HG02759 (cell line): Measurements from ENCODE around the gene MZT2B.
"Not testable (repeated sequence)": the region's sequence is repeated elsewhere in the genome, so short reads cannot be mapped to it uniquely, and the experiment has no call there.

Experiments used
- ATAC-seq: cut with Tn5 transposase; IDR thresholded peaks from one replicate; pipeline ENCODE4 v1.9.1; 2021; ENCODE audit warnings: mild to moderate bottlenecking, moderate library complexity; ENCODE audit not compliant: unreplicated experiment

Gene MZT2B, protein sequence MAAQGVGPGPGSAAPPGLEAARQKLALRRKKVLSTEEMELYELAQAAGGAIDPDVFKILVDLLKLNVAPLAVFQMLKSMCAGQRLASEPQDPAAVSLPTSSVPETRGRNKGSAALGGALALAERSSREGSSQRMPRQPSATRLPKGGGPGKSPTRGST

DNA sequence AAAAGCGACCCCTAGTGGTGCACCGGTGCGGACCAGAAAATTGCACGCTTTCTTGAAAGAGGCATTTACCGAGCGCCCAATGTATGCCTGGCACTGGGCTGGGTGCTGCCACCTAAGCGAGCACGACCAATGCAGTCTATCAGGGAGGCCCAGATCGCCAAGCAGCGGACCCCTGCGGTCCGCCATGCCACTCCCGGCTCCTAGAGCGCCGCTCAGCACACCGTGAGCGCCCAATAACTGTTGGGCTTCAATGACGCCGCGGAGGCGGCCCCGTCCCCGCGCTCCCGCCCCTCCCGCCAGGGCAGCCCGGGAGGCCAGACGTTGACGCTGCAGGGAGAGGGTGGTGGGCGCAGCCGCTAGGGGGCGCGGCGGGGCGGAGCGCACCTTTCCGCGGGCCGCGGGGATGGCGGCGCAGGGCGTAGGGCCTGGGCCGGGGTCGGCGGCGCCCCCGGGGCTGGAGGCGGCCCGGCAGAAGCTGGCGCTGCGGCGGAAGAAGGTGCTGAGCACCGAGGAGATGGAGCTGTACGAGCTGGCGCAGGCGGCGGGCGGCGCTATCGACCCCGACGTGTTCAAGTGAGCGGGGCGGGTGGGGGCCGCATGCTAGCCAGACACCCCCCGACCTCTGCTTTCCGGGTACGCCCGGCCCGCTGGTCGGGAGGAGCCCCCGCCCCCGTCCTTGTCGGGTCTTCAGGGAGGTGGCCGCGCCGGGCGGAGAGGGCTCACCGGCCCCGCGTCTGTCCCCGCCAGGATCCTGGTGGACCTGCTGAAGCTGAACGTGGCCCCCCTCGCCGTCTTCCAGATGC, at the start of gene MZT2B:
Gene MZT2B (plus strand): TSS at position 383 of the 803 bp plus-strand sequence. CDS start 21 bp downstream, at position 404.
- ATAC-seq, result peak; percentile 84

DNA sequence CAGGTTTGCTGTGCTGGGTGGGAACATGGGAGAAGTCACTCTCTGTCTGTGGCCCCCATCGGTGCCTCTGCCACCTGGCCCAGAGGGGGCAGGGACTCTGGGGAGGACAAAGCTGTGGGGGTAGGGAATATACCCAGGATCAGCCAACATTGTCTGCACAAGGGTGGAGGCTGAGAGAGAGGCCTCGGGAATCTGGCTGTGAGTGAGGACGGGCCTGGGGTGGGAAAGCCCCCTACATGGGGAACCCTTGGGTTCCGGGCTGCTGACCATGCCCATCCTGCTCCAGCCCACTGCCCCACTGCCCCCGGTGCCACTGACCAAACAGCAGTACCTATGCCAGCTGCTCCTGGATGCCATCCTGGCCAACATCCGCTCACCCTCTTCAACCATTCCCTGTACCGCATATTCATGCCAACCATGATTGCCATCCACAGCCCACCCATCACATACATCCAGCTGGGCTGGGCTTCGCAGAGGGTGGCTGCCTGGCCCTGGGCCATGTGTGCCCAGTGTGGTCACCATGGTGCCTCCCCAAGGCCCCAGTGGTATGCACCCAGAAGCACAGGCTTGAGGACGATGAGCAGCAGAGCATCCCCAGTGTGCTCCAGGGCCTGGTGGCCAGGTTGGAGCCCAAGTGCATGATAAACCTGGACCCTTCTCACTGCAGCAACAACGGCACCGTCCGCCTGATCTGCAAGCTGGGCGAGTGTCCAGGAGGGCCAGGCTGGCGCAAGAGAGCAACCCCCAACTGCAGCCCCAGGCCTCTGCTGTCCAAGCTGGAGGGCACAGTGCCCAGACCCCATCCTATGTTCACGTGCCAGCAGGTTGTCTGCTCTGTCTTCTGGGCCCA, 46.1 kb upstream of the MZT2B start:
- ATAC-seq, result no peak

- ATAC-seq, result not testable (repeated sequence)
These were observed 45.5 kb upstream of the MZT2B start for GRCh38 chr2:130136546-130136945.

DNA sequence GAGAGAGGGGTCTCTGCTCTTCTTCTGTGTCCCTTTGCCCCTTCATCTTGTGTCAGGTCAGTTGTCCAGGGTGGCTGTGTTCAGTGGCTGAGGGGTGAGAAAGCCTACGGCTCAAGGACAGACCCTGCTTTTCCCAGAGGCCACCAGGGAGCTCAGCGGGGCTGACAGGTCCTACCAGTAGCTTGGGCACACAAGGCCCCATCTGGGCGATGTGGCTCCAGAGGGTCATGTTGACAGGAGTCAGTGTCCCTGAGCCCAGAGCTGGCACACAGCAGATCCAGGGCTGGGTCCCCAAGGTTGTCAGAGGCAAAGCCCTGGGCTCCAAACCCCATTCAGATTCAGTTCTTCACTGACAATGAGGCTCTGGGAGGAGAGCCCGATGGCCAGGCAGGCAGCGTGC, 44.9 kb upstream of the MZT2B start:
- ATAC-seq, result not testable (repeated sequence)

DNA sequence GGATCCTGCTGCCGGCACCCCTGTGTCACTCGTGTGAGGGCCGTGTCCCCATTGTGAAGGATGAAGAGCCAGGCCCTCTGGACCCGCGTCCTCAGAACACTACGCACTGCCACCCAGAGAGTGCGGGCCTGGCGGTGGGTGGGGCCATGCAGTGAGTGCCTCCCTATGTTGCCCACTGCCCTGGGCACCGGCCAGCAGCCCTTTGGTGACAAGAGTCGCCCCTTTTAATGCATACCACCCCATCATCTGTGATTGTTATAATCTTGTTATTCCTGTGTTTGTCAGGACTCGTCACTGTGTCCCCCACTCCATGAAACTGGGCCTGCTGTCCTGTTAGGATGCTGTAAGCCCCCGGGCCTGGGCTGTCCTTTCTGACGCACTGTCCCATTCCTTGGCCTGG, 43.7 kb upstream of the MZT2B start:
- not testable (repeated sequence) for ATAC-seq

DNA sequence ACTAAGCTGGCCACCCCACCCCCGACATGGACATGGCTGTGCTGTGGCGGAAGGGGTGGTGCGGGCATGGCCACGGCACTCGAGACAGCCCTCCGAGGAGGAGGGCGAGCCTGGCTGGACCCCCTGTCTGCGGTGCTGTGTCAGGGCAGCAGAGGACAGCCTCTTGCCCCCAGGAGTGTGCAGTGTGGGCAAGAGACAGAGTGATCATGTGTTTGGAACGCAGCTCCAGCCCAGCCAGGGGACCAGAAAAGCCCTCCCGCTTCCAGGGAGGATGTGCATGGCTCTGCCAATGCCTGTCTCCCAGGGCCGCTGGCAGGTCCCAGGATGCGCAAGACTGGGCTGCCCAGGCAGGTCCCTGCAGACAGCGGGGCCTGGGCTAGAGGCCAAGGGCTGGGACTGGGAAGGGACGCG, 43.2 kb upstream of the MZT2B start:
- not testable (repeated sequence) for ATAC-seq

DNA sequence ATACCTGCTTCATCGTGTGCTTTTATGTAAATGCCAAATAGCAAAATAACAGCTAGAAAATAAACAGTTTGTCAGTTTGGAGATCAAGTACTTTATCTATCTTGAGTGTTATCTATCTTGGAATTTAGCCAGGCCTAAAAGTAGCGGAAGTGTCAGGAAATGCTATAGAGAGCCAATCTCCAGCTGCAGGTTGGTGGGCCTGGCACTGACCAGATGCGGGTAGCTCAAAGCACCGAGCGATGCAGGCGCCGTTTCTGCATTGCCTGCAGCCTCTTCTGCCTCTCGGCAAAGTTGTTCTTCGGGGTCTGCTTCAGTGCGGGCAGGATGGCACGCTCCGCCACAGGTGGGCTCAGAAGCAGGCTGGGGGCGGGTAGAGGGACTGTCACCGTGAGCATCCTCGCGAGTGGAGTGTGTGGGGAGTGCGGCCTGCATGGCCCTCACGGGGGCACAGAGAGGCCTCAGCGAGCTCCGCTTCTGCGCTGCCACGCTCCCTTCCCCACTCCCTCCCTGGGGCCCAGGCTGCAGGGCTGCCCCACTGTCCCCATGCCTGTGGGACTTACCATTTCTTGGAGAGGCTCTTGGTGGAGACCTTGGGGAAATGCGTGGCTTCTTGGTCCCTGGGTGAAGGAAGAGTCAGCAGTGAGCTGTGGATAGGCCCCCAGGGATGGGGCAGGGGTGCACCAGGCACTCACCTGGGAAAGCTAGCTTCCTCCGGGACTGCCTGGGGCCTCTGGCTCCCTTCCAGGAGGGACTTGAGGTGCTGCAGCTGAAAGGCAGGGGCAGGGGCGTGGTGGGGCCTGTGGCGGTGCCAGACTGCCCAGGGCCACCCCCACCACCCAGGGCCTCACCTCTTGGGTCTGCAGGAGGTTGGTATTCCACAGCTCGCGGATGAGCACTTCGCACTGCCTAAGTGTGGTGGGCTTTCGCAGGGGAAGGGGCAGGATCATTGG, 42.5 kb upstream of the MZT2B start:
- not testable (repeated sequence) for ATAC-seq

GRCh38 chr2:130140516-130140915, 41.5 kb upstream of the MZT2B start:
- ATAC-seq, result not testable (repeated sequence)

- ATAC-seq, result not testable (repeated sequence)
These were observed 41.1 kb upstream of the MZT2B start for GRCh38 chr2:130141002-130141401.

- not testable (repeated sequence) for ATAC-seq
These were observed 40.3 kb upstream of the MZT2B start for GRCh38 chr2:130141645-130142370.

- ATAC-seq, result not testable (repeated sequence)
These were observed 39.4 kb upstream of the MZT2B start for GRCh38 chr2:130142396-130143265.

DNA sequence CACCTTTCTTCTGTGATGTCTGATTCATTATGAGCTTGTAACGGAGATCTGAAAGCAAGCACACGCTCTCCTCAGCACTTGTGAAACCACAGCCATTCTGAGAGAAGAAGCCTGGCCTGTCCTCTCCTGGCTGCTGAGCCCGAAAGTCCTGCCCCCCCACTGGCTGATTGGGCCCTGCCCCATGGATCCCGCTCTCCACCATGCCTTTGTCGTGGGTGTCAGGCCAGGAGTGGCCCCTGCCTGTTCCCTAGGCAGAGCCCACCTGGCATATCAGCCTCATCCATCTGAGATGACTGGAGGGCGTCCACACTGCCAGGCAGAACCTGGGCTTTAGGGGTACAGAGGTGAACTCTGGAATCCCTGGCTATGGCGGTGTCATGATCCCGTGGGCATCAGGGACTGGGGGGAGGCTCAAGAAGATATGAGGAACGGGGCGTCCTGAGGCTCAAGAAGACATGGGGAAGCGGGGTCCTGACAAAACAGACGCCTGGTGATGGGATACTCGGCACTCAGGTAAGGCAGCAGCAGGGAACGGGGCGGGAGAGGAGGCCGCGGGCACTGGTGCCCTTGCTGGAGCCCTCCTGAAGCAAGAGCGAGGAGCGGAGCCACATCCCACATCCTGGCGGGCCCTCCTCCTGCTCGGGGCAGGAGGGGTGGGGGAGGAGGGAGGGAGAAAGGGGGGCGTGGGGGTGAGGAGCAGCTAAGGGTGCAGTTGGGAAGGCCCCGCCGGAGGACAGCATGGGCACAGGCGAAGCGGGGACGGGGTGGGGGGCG, 38.6 kb upstream of the MZT2B start:
- not testable (repeated sequence) for ATAC-seq

DNA sequence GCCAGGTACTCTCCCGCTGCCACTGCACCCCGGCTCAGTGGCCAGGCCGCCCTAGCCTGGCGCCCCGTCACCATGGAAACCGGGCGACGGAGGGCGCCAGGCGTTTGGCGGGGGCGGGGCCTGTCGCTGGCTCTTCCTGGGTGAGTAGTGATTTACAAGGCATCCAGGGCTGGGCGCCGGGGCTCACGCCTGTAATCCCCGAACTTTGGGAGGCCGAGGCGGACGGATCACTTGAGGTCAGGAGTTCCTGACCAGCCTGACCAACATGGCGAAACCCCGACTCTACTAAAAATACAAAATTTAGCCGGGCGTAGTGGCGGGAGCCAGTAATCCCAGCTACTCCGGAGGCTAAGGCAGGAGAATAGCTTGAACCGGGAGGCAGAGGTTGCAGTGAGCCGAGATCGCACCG, 37.1 kb upstream of the MZT2B start, which contains the start of gene CCDC74B:
Gene CCDC74B (minus strand): TSS at position 107 of the 409 bp plus-strand sequence. CDS start 116 bp downstream, outside the sequence.
- peak; percentile 96 for ATAC-seq

- ATAC-seq, result not testable (repeated sequence)
These were observed 33.5 kb upstream of the MZT2B start for GRCh38 chr2:130148515-130148914.

DNA sequence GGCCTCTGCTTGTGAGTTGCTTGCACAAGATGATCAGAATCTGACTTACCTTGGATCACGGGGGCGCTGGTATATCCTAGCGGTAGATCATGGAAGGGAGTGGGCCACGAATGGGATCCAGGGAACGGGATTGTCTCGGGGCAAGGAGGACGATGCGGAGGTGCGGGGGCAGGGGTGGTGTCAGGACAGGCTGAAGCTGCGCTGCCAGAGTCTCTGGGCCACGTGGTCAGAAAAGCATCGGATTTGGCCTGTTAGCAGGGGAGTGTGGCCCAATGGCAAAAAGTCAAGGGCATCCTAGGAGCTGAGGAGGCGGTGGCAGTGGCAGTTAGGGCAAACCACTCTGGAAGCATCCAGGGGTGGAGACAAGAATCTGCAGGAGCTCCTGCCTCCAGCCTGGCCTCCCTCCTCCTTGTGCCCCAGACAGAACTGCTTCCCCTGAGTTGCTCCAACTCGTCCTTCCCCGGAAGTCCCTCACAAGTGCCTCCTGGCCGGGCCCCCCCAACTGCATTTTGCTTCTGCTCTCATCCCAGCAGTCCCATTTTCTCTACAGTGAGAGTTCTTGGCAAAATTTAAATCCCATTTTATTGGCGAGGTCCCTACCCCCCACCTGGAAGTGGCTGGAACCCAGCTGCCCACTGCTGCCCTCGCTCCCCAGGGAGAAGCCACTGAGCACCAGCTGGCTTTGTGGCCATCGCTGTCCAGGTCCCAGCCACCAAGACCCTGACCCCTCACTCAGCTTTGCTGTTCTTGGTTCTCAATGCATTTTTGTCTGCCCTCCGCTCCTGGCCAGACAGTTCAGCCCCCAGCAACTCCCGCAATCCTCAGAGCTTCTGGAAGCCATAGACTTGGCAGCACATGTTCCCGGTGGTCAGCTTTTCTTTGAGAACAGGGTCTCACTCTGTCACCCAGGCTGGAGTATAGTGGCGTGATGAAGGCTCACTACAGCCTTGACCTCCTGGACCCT, 31.6 kb upstream of the MZT2B start:
- ATAC-seq, result no peak

- not testable (repeated sequence) for ATAC-seq
These were observed 30.9 kb upstream of the MZT2B start for GRCh38 chr2:130151145-130151512.
